GM19455 (cell line): ENCODE measurements around the gene CES4A.
"Not testable (repeated sequence)": the region's sequence is repeated elsewhere in the genome, so short reads cannot be mapped to it uniquely, and the experiment has no call there.

Experiments
- ATAC-seq: cut with Tn5 transposase; IDR thresholded peaks from one replicate; pipeline ENCODE4 v1.9.1; 2021; ENCODE audit not compliant: unreplicated experiment

Gene CES4A

DNA sequence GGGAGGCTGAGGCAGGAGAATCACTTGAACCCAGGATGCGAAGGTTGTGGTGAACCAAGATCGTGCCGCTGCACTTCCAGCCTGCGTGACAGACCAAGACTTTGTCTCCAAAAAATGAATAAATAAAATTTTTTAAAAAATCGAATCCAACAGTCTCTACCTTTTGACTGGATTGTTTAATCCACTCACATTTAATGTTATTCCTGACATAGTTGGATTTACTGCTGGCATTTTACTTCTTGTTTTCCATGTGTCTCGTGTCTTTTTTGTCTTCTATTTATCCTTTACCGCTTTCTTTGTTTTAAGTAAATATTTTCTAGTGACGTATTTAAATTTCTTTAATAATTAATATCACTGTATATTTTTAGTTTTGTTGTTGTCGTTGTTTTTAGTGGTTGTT, 5.4 kb upstream of the CES4A start:
- no peak for ATAC-seq

DNA sequence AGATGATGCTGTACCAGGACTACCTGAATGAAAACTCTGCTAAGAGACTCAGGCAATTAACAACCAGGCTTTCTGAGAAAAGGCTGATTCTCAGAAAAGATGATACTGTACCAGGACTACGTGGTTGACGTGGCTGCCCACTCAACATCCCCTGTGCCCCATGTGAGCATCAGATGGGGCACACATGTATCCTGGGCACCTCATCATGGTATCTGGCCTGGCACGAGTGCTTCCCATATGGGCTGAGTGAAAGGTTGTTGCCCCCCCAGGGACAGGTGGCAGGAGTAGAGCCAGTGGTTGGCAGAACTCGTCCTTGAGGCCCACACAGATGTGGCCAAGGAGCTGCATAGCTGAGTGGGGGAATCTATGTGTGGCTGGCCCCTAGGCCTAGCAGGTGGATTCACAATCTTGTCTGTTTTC, 3.5 kb upstream of the CES4A start:
- no peak for ATAC-seq

DNA sequence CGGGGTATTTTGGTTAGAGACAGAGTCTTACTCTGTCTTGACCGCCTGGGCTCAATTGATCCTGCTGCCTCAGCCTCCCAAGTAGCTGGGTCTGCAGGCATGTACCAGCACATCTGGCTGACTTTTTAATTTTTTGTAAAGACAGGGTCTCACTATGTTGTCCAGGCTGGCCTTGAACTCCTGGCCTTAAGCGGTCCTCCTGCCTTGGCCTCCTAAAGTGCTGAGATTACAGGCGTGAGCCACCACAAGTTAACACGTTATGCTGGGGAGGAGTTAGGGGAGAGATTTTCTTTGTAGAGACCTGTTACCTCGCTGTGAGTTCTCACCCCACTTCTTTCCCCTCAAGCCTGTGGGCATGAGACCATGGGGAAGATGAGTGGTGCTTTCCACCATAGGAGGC, 1.8 kb upstream of the CES4A start:
- ATAC-seq: no peak

DNA sequence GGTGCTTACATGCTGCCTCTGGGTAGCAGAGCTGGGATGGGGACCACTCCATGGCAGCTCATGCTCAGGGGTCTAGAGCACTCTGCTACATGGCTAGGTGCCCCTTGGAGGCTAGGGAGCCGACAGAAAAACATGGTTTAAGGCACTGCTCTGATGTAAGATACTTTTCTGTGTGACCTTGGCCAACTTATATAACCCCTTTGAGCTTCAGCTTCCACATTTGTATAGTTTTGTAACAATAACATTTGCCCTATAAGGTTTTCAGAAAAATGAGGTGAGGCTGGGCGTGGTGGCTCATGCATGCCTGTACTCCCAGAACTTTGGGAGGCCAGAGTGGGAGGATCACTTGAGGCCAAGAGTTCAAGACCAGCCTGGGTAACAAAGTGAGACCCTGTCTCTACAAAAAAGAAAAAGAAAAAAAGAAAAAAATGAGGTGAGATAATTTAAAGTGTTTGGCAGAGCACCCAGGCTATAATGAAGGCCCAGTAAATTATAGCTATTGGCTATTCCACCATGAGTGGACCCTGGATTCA, 3.2 kb downstream of the CES4A start:
- ATAC-seq: no peak

DNA sequence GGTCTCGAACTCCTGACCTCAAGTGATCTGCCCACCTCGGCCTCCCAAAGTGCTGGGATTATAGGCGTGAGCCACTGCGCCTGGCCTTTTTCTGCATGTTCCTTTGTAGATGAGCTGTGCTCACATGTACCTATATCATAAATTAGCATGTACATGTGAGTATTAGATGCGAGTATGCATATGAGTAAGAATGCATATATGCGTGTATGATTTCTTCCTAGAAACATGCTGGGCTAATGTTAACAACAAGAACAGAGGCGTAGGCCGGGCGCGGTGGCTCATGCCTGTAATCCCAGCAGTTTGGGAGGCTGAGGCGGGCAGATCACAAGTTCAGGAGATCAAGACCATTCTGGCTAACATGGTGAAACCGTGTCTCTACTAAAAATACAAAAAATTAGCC, 5.2 kb downstream of the CES4A start:
- ATAC-seq: not testable (repeated sequence)

DNA sequence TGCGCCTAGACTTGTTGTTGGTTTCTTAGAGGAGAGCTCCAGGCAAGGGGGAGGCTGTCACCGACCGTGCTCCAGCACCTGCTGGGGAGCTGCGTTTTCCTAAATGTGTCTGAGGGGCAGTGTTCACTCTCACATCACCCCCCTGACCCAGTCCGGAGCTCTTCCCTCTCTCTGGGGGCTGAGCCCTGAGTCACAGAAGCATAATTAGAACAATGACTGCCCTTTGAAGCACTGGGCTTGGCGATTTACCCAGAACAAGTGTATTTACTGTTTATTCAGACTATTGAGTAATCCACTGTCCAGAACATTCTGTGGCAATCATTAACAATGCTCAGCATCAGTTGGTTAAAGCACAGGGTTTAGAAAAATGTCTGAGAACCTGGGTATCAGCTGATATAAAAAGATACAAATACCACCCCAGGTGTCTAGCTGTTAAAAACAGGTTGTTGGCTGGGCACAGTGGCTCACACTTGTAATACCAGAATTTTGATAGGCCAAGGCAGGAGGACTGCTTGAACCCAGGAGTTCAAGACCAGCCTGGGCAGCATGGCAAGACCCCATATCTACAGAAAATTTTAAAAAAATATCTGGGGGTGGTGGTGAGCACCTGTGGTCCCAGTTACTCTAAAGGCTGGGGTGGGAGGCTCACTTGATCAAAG, 8.1 kb downstream of the CES4A start:
- ATAC-seq: no peak

DNA sequence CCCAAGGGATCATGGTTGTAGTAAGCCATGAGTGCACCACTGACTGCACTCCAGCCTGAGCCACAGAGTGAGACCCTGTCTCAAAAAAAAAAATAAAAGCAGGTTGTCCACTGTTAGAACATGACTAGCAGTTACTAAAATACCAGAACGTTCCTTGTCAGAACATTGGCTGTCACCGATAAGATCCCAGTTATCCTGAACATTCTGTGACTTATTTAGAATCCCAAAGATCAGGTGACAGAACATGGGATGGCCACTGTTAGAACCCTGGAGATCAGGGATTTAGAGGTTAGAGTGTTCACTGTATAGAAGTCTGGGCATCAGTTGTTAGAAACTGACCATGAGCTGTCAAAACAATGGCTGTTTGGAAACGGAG, 8.6 kb downstream of the CES4A start:
- ATAC-seq: no peak

DNA sequence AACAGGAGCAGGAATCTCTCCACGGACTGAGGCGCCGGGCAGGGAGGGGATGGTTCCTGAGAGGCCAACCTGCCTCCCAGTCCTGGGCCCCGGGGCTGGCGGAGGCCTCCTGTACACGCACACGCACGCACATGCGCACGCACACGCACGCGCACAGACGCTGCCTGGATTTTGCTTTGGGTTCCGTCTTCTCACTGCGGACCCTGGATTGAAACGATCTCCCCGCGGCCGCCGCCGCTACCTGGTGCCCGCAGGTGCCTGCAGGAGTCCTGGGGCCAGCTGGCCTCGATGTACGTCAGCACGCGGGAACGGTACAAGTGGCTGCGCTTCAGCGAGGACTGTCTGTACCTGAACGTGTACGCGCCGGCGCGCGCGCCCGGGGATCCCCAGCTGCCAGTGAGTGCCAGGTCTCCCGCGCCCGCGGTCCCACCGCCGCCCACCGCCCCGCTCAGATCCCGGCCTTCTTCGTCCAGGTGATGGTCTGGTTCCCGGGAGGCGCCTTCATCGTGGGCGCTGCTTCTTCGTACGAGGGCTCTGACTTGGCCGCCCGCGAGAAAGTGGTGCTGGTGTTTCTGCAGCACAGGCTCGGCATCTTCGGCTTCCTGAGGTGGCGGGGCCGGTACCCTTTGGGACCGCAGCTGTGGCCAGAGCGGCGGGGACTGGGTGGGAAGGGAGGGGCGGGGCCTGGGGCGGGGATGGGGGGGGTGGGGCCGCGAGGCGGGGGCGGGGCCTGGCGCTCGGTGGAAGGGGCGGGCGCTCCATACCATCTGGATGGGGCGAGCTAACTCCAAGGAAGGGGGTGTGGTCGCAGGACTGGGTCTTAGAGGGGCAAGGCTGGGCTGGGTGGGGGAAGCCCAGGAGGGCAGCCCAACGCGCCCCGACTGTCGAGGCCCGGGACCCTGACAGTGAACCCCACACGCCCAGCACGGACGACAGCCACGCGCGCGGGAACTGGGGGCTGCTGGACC, 12.3 kb downstream of the CES4A start:
- ATAC-seq: no peak

DNA sequence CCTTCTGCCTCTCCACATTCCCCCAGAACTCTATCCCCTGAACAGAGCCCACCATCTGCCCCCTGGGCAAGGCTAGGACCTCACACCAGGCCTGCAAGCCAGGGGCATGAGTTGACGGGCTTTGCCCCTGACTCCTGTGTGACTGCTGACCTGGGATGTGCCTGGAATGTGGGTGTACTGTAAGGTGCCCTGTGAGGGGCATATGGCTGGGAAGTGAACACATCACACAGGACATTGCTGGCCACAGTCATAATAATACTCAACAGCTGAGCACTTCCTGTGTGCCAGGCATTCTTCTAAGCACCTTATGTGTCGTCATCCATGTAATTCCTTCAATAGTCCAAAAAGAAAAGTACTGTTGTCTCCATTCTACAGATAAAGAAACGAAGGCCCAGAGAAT, 13.3 kb downstream of the CES4A start:
- no peak for ATAC-seq

DNA sequence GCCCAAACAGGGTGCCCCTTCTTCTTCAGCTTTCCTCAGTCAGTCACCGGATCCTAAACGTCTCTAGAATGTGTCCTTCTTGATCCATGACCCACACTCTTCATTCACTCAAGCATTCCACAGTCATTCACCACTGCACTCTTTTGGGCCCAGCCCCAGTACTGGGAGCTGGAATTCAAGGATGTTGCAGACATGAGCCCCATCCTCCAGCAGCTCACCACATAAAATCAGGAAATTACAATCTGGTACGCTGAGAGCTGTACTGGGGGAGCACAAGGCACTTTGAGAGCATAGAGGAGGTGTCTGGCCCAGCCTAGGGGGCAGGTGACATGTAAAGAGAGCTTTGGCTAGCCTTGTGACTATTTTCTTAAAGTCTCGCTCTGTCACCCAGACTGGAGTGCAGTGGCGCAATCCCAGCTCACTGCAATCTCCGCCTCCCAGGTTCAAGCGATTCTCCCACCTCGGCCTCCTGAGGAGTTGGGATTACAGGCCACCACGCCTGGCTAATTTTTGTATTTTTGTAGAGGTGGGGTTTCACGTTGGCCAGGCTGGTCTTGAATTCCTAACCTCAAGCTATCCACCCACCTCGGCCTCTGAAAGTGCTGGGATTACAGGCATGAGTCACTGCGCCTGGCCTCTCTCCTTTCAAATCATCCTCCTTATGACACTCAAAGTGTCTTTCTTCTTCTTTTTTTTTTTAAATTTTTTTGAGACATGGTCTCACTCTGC, 18.7 kb downstream of the CES4A start:
- ATAC-seq: no peak

DNA sequence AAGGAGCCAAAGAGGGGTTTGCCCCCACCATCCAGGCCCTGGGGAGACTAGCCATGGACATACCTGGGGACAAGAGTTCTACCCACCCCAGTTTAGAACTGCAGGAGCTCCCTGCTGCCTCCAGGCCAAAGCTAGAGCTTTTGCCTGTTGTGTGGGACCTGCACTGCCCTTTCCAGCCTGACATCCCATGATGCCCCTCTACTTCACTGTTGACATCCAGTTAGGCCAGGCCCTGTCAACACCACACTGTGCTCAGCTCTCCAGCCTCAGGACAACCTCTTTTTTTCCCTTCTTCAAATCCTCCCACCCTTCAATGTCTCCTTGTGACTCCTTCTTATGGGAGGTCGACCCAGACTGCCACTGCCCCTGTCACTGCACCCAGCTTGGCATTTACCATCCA, 20.8 kb downstream of the CES4A start:
- no peak for ATAC-seq

DNA sequence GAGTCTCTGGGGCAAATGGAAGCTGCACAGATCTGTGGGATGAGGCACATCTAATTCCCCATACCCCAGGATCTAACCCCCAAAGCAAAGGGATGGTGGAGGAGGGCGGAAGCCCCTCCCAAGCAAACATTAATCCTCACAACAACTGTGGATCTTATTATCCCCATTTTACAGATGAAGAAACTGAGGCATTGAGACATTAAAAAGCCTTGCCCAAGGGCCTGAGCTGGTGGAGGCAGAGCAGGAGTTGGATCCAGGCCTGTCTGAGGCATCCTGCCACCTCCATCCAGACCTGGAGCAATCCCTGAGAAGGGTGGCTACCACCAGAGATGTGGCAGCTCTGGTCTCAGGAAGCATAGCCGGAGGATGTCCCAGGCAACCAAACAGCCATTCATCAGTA, 22.9 kb downstream of the CES4A start:
- ATAC-seq: no peak

DNA sequence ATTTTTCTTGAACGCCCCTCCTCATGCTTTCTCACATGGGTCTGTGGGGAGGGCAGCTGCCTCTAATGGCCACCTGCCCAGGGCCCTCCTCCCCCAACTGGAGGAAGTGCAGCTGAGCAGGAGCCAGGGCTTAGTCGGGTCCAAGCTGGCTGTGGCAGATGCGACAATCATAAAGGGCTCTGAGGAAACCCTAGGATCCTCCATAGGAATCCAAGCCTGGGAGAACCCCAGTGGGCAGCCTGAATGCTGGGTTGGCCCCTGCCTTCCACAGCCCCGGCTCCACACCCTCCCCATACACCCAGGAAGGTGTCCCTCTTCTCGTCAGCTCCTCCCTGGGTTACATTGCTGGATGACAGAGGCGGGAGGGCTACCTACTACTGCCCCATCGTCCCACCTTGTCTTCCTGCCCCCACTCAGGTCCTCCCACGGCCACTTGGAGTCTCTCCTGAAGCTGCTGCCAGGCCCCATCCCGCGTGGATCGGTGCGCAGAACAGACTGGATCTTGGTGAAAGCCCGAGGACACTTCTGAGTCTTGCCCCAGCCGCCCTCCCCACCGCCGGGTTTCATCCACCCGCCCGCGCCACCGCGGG, 24.9 kb downstream of the CES4A start:
- ATAC-seq: no peak

DNA sequence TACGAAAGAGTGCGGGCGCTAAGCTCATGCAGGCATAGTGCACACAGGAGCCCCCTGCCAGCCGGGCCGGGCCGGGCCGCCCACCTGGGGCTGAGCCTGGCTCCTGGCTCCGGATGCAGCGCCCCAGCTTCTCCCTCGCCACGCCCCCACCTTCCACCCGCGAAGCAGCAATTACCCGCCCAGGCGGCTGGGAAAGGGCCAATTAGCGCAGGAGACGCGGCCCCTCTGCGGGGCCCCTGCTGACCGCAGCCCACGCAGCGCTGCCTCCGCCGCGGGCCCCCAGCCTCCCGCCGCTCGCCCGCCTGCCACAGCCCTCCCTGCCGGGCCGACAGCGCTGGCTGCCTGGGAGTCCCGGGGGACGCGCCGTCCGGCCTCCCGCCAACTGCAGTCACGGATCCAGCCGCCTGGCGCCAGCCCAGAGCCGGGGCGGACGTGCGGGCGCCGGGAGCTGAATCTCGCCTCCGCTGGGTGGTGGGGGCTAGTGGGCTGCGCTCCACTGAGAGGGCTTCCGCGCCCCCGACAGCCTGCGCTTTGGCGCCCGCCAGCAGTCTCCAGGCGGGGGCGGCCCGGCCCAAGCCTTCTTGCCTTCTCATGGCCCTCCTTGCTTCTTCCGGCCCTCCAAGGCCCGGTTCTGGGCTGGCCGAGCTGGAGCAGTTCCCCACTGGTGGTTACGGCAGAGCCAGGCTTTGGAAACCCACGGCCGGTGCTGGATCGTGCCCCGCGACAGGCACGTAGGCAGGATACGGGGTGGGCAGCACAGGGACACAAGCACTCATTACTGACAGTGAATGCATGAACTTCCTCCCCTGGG, 25.6 kb downstream of the CES4A start:
- ATAC-seq: no peak

DNA sequence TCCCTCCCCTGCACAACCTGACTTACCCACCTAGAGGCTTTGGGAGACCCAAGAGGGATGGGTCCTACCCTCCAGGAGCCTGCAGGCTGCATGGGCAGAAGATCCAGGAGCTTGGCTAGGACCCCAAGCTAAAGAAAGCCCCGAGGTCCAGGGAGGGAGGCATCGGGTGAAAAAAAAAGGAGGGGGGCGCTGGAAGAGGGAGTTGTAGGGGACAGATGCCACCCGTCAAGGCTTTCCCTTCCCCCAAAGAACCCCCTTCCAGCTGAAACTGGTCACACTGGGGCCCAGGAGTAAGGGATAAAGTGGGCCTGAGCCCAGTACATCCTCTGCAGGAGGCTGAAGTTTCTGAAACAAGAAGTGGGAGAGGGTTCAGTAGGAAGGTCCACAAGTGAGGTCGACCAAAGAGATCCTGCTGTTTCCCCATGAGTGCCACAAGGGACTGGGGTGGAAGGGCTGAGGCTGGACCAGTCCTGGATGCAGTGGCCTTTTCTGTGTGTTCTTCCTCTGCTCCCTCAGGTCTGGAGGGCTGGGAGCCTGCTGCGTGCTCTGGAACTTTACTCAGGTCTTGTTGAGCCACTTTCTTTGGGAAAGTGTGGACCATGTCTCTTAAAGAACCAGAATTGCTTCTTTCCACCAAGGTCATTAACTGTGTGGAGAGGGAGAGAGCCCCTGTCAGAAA, 26.4 kb downstream of the CES4A start:
- no peak for ATAC-seq

DNA sequence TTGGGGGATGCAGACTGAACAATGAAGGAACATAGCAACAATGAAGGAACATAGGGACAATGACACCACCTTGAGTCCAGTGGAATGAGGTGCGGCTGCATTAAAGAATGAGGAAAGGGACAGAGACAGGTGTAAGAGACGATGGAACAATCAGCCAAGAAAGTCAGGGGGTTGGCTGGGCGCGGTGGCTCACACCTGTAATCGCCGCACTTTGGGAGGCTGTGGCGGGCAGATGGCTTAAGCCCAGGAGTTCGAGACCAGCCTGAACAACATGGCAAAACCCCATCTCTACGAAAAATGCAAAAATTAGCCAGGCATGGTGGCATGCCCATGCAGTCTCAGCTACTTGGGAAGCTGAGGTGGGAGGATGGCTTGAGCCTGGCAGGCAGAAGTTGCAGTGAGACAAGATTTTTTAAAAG, 26.9 kb downstream of the CES4A start:
- no peak for ATAC-seq

DNA sequence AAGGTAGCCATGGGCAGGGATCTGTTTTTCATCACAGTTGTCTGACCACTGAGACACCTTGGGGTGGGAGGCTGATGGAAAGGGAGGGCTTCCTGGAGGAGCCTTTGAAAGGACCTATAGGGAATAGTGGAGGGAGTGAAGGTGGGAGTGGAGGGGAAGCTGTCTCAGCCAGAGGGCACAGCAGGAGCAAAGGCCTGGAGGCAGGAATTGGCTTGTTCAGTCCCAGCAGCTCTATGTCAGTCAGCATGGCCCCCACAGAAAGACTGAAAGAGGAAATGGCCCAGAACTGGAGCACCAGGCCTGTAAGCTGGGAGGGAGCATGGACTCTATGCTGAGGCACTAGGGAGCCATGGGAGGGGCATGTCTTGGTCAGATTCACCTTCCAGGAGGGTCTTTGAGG, 27.8 kb downstream of the CES4A start:
- no peak for ATAC-seq

DNA sequence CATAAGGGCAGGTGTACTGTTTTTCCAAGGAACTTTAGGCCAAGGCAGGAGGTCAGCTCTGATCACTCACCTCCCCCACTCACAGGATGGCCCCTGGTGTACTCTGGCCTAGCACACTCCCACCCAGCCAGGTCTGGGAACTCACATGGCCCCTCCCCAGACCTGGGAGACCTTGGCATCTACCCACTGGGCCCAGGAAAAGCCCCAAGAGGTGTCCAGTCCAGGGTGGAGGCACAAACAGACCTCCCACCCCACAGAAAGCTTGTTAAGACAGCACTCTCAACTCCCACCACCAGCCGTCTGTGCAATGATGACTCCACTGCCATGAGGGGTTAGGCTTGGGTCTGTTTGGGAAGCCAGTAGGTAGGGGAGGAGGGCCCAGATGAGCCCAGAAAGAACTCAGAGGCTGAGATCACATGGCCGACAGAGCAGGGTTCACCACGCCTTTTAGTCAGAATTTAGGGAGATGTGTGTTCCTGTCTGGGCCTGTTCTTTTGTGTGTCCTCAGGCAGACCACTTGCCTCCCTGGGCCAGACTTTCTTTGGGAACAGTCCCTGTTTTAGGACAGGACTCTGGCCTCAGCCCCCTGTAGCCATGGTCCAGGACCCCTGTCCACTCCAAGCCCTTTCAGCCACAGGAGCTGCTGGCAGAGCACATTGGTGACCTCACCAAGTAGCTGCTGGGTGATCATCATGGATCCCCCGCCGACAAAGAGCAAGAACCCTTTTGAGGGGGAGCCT, 28.5 kb downstream of the CES4A start:
- ATAC-seq: no peak

DNA sequence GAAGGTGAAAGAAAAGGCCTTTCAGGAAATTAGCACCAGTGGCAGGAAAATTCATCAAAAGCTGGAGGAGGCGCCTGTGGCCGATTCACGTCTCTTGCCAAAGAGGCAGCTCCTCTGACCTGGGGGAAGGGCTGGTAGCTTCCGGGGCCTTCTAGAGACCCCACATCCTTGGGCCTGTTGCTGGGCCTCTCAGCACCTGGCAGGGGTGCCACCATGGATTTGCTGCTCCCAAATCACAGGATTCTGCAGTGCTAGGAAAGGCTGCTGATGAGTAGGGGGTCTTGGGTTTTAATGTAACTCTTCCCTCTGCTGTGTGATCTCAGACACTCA, 29.0 kb downstream of the CES4A start:
- ATAC-seq: no peak
